Dermis microvascular lymphatic vessel endothelial cell (primary cell): Measurements from ENCODE around the gene SNURF. TPM values are rescaled to one million over a fixed set of nuclear protein-coding genes. Genes with fewer than 3 reads are reported as not detected.
"Not testable (repeated sequence)": the region's sequence is repeated elsewhere in the genome, so short reads cannot be mapped to it uniquely, and the experiment has no call there.

Experiments used
- DNase-seq, 2 donors: peaks; one replicate each; pipeline versions ENCODE4 v3.0.0 to v3.0.0-alpha.2; 2010; ENCODE audit warnings: low read depth in 2 of 2
- total RNA-seq: library from RNA; depleted of rRNA; stranded (reverse); fragments of >200 nt; gene quantifications from 2 replicates; pipeline ENCODE4 v1.2.1, GENCODE V29; 2014

SNURF gene
- total RNA-seq, 1 donor from 2014 or later, result 19.6 TPM

DNA sequence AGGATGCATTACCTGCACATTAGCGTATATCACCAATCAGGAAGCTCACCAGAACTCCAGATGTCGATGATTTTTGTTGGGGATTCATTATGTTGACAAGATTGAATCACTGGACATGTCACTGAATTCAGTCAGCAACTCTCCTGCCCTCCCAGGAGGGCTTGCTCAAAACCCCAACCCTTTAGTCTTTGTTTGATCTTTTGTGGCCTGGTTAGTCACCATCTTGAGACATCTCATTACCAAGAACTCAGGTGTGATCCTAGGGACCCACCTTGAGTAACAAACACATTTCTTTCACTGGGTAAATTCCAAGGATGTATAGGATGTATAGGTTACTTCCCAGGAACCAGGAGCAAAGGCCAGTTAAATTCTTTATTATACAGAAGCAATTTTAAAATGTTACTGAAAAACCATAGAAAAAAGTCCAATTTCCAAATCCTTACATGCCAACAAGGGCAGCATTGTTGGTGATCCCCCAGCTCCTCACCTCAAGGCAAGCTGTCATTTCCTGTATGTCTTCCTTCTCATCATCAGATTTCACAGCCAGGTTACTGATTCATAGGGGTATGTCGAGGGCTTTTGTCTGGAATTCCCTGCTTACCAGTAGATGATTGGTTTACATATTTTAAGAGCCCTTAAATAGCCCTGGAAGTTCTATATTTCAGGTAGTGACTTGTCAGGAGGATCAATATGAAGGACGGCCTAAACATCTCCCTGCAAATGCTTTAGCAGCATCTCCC is 11.7 kb downstream of the SNURF start:
- DNase-seq, result no peak

DNA sequence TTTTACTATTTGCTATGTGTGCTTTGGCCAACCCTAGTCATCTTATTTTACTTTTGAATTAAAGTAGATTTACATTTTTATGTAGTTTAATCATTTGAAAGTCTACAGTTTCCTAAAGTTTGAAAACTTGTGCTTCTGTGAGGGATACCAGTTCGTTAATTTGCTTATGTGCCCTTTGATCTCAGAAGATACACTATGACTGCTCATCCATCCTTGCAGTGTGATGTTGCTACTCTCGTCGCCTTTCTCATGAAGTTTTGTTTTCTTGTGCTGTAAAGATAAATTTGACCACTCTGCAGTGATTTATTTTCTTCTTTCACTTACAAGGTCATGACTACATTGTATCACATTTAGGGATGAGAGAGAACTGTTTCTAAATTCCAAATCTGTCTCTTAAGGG is 16.3 kb downstream of the SNURF start:
- no peak for DNase-seq

DNA sequence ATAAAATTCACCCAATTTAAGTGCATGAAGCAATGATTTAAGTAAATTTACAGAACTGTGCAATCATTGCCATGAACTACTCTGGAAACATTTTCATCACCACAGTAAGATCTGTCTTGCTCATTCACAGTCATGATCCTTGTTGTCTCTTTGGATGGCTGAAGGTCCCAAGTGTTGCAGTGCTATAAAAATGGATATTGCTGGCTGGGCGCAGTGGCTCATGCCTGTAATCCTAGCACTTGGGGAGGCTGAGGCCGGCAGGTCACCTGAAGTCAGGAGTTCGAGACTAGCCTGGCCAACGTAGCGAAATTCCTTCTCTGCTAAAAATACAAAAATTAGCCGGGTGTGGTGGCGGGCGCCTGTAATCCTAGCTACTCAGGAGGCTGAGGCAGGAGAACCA is 17.0 kb downstream of the SNURF start:
- no peak for DNase-seq

DNA sequence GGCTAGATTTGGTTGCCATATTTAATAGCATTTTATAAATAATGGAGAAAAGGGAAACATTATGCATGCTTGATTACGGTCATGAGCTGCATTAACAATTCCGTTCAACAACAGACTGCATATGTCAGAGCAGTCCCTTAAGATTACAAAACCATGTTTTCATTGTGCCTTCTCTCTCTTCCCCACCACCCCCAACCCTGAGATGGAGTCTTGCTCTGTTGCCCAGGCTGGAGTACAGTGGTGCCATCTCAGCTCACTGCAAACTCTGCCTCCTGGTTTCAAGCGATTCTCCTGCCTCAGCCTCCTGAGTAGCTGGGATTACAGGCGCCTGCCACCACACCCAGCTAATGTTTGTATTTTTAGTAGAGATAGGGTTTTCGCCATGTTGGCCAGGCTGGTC is 17.9 kb downstream of the SNURF start:
- DNase-seq, result not testable (repeated sequence)

DNA sequence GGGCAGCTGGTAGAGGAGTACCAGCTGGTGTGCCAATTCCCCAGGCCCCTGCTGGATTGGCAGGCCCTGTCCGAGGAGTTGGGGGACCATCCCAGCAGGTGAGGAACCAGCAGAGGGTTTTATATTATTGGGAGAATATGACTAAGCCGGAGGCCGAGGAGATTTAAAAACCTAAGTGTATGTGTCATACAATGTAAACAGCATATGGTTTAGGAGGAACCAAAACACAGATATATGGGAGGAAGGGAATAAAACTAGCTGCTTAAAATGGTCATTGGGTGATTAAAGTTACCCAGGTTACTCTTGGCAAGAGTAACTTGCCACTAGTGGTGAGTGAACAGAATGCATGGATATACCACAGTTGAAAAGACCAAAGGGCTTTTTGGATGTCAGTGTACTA is 22.1 kb downstream of the SNURF start:
- DNase-seq, result no peak

DNA sequence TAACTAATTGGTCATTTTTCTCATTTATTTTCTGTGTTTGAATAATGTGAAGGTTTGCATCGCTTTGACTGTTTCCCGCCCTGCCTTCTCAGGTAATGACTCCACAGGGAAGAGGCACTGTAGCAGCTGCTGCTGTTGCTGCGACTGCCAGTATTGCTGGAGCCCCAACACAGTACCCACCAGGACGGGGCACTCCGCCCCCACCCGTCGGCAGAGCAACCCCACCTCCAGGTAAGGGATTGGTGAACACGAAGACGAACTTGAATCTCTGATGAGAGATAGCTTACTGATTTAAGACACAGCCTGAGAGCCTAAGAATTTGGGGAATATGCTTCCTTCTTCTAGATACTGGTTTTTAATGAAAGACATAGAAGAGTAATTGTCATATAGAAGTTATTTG is 22.9 kb downstream of the SNURF start:
- DNase-seq, result no peak

DNA sequence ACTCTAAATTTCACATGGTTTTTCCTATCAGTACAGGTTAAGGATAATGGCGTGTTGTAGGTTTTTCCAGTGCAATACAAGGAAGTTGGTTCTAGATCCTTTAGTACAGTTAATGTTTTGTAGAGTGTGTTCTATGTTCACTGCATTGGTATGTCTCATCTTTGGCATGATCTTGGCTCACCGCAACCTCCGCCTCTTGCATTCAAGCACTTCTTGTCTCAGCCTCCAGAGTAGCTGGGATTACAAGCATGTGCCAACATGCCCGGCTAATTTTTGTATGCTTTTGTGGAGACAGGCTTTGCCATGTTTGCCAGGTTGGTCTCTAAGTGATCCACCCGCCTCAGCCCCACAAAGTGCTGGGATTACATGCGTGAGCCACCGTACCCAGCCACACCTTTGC is 30.4 kb downstream of the SNURF start:
- no peak for DNase-seq

DNA sequence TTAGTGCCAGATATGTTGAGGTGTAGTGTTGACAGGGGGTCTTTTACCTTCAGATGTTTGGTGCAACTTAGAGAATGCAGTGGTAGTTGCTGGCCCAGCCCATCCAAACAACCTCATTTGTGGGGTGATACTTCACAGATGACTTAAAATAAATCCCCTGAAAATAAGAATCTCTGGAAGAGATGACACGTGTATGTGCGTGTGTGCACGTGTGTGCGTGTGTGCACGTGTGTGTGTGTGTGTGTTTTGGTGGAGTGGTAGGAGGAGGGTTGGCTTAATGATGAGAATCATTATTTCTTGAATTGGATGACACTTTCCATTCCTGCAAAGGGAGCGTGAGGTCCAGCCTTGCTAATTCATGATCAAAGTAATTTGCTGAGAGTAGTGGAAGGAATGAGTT is 31.9 kb downstream of the SNURF start:
- DNase-seq, result no peak

Other genes with a start within 250 kb of the SNURF start
- gene SNRPN, start within 50 bp of the SNURF start, total RNA-seq, result 74.5 and 95.1 TPM in 2 replicates